ENCODE measurements around the gene CCNA2.

The CCNA2 gene

GRCh38 chr4:121823505-121824170, at the start of gene CCNA2:
Gene CCNA2, minus strand, starts transcription at chr4:121823883. Its CDS starts 255 bp downstream, at chr4:121823628.
- peak; percentile 97 for DNase-seq (ENCODE audit: low spot score)

- DNase-seq (ENCODE audit: low spot score) = peak; percentile 95
Measured at GRCh38 chr4:121869841-121870822, 46.4 kb upstream of the CCNA2 start, which contains the start of gene BBS7. Gene BBS7, minus strand, starts transcription at chr4:121870474. Its CDS starts 161 bp downstream, at chr4:121870313.

- no peak for DNase-seq (ENCODE audit: low spot score)
Measured at GRCh38 chr4:121863799-121864198, 40.1 kb upstream of the CCNA2 start.

- no peak for DNase-seq (ENCODE audit: low spot score)
Measured at GRCh38 chr4:121861426-121861825, 37.7 kb upstream of the CCNA2 start.

DNA sequence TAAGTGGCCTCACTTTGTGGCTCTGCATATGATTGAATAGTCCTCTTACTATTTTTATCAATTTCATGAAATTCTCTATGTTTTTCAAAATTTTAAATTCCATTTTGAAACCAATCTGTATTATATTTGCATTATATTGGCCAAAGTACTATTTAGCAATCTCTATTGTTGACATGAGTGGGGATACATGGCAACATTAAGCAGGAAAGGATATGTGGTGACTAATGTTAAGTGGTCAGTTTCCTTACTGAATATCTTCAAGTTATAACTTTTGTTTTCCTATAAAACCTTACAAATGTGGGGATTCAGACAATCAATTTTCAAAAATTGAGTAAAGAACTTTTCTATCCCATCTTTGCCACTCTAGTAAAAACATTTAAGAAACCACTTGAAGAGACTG, 36.4 kb upstream of the CCNA2 start:
- no peak for DNase-seq (ENCODE audit: low spot score)

DNA sequence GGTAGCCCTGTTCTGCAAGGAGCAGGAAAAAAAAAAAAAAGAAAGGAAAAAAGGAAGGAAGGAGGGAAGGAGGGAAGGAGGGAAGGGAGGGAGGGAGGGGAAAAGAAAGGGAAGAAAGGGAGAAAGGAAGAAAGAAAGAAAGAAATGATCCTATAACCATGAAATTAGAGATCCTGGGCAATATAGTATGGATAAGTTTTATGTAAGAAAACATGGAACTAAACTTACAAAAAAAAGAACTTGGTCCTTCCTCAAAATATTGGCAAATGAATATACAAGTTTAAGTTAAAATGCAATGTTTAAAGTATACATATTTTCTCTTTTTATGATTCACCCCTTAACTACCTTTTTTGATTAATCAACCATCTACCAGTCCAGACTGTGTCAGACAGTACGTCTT, 27.7 kb upstream of the CCNA2 start:
- DNase-seq (ENCODE audit: low spot score) = no peak

GRCh38 chr4:121846662-121847061, 23.0 kb upstream of the CCNA2 start:
- DNase-seq (ENCODE audit: low spot score) = no peak

GRCh38 chr4:121842862-121843261, 19.2 kb upstream of the CCNA2 start:
- DNase-seq (ENCODE audit: low spot score) = no peak

DNA sequence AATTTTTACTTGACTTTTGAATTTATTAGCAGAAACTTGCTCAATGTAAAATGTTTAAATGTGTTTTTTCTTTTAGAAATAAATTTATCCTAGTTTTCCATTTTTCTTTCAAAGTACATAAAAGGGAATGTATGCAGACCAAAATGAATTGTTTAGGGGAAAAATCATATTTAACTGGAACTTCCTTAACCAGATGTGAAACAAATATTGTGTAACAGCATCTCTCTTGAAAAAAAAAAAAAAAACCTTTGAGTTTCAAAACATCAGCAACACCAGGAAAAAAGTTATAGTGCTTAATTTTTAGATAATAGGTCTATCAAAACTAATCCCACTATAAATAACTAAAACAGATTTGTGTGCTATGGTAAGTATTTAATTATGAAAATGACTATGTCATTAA, 14.5 kb upstream of the CCNA2 start:
- DNase-seq (ENCODE audit: low spot score) = no peak

DNA sequence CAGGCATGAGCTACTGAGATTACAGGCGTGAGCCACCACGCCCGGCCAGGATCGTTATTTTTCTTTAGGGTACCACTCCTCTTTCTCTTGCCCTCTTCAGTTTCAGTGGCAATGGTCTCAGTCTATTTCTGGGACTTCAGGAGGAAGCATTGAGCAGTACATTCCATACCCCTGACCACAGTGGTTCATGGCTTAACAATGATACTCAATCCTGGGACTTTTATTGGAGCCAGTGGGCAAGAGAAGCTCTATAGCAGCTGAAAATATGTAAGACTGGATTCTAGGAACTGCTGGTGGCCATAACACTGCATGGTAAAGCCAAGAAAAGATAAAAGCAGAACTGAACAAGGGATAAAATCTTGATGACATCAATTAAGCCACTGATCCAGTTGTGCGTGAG, 5.8 kb upstream of the CCNA2 start:
- DNase-seq (ENCODE audit: low spot score) = no peak

DNA sequence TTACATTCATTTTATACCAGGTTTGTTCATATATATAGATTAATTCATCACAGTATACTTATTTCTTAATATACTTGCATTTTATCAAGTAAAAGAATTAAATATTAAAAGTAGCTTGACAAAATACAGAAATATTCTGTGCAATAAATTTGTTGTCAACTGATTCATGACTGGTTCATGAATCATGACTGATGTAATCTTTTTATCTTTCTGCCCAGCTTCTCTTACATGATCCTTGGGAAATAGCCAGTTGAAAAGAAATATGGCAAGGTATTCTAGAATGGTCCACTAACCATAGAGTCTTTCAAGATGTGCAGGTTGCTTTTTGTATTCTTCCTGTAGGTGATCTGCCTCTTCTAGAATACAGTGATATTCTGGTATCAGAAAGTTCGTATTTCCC, 4.2 kb upstream of the CCNA2 start:
- DNase-seq (ENCODE audit: low spot score) = no peak

DNA sequence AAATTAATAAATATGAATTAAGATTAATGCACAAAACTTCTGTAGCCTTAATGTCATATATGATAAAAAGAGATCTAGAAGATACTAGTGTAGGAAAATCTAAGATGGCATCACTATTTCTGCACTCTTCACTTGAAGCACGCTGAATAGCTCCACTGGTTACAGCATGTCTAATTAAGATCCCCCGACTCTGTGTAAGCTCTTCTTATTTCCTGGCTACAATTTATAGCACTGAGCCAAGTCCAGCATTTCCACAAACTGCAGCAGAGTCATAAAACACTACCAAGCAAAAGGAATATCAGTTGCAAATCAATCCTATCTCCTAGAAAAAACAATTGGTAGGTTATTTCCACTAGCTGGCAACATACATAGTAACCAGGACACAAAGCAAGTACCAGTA, 1.3 kb upstream of the CCNA2 start:
- DNase-seq (ENCODE audit: low spot score) = no peak

DNA sequence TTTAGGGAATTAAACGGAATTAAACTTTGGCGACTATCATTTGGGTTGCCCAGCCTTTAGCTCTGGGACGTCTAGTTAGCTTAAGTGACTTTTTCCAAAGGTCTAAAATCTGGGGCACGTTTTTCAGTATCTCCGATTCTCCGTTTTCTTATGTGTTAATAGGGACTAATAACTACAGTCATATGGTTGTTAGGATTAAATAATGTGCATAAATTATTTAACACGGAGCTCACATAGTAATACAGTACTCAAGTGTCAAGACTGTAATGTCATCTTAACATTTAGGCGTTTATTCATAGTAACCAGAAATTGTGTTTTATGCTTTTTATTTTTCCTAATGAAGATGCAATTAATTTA, 466 bp upstream of the CCNA2 start:
- DNase-seq (ENCODE audit: low spot score) = no peak

DNA sequence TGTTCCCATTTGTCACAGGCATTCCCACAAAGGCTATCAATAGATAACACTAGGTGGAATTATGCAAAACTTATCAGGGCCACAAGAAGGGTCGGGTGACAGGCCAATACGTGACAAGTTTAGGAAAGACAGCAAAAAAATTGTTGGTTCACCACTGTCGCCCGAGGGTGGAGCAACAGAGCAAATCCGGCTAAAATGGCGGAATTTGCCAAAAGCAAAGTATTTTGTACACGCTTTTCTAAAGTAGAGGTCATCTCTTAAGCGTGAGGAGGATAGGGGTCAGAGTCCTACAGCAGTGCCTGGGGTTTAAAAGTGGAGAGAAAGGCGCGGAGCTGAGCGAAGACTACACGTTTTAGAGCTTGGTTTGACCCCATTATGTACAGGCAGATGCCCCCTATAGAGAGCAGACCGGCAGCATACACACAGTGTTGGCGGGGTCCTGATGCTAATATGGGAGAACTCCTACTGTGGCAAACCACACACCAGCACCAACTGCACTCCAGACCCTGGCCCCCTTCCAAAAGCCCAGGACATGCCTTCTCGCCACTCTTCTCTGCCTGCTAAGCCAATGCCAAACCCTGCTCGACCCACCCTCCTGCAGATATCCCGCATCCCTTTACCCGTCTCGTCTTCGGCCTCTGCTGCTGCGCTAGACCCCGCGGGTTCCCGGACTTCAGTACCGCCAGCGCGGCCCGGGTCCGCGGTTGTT, 733 bp downstream of the CCNA2 start:
- peak; percentile 26 for DNase-seq (ENCODE audit: low spot score)

GRCh38 chr4:121822047-121822446, 1.6 kb downstream of the CCNA2 start:
- DNase-seq (ENCODE audit: low spot score) = no peak

GRCh38 chr4:121819216-121819965, 4.3 kb downstream of the CCNA2 start:
- no peak for DNase-seq (ENCODE audit: low spot score)

GRCh38 chr4:121818215-121818614, 5.5 kb downstream of the CCNA2 start:
- no peak for DNase-seq (ENCODE audit: low spot score)

DNA sequence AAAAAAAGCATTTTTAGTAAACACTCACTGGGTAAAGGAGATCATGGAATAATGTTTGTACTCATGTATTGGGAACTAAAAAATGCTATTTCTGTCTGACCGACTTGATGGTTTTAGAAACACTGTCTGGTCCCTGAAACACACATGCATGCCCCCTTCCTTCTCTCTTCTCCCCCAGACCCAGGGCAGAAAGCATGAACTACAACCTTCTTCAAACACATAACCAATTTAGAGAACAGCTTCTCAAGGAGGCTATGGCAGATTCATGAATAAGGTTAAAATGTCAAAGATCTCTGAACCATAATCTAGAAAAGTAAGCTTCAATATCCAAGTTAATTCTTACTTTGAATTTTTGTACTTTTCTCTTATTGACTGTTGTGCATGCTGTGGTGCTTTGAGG, 6.0 kb downstream of the CCNA2 start:
- DNase-seq (ENCODE audit: low spot score) = no peak

DNA sequence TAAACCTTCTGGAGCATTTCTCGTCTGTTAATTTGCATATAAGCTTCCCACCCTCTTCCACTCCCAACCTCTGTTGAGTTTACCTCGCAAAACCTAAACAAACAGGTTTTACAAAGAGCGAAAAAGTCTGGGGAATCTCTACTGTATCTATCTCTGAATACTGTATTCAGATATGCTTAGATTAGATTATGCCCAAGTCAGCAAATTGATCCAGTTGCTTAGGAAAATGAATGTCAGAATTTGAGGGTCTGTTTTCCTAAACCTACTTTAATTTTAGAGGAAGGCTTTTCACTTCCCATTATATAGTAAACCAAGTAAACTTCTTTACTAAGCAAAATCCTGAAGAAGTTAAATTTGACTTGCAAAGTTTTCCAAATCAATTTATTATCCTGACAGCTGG, 6.7 kb downstream of the CCNA2 start:
- no peak for DNase-seq (ENCODE audit: low spot score)

- DNase-seq (ENCODE audit: low spot score) = no peak
Measured at GRCh38 chr4:121814756-121815155, 8.9 kb downstream of the CCNA2 start.

DNA sequence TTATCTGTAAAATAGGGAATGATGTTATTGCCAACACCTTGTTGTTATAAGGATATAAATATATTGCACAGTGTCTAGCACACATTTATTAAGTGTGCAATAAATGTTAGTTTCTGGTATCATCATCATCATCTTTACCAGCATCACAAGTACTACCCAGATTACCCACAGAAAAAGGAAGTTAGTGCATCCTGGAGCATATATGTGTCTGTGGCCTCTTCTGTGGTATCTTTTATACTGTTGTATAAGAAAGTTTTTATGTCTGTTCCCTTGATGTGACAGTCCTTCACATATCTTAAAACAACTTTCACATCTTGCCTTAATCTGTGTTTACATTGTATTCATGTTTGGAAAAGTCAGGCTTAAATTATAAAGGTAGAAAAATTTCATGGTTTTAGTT, 12.6 kb downstream of the CCNA2 start:
- DNase-seq (ENCODE audit: low spot score) = no peak

DNA sequence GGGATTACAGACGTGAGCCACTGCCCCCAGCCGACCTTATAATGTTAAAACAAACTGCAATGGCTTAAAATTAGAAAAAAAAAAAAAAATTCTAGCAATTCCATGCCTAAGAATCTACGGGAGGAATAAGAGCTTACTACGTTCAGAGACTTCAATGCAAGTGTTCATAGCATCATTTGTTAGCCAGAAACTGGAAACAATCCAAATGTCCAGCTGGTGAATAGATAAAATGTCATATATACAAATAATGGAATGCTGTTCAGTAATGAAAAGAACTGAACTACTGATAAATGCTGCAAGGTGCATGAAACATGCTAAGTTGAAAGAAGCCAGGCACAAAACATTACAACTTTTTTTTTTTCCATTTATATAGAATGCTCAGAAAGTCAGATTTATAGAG, 17.3 kb downstream of the CCNA2 start:
- no peak for DNase-seq (ENCODE audit: low spot score)
